Endothelial cell of umbilical vein (primary cell): ENCODE results near the gene SDK2.

Experiments
- CTCF ChIP-seq, 2 donors: IDR thresholded peaks; 1 replicate in 1 of 2; 2 replicates in 1 of 2; pipeline ENCODE4 v1.5.1; 2011; ENCODE audit warnings: low read length in 2 of 2, mild to moderate bottlenecking in 2 of 2, moderate library complexity in 2 of 2, control low read depth in 1 of 2, inconsistent platforms in 1 of 2, low read depth in 1 of 2; ENCODE audit not compliant: insufficient read depth in 1 of 2; ENCODE audit errors: extremely low read depth in 1 of 2
- MAX ChIP-seq: IDR thresholded peaks from 2 replicates; pipeline ENCODE4 v1.6.1; 2011; ENCODE audit not compliant: insufficient read depth, insufficient read length

GRCh38 chr17:73365301-73365874 lies 278.9 kb downstream of the SDK2 start:
- TF ChIP-seq CTCF (IDR thresholded peaks at IDR 0.05; ENCODE audit: extremely low read depth in 1 of 2, insufficient read depth in 1 of 2, low read depth in 1 of 2, low read length in 2 of 2) (no peak), MAX (no peak)
